ENCODE data around the gene STRN.
"Not testable (repeated sequence)": the region's sequence is repeated elsewhere in the genome, so short reads cannot be mapped to it uniquely, and the experiment has no call there.

STRN gene

DNA sequence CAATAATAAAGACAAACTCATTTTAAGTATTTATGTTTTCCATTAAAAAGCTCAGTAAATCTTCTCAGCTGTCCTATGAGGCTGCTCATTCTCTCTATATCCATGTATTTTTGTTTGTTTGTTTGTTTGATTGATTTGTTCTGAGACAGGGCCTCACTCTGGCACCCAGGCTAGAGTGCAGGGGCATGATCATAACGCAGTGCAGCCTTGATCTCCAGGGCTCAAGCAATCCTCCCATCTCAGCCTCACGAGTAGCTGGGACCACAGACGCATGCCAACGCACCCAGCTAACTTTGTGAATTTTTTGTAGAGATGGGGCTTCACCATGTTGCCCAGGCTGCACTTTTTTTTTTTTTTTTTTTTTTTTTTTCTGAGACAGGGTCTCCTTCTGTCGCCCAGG, 5.6 kb downstream of the STRN start:
- FAIRE-seq, result no peak

DNA sequence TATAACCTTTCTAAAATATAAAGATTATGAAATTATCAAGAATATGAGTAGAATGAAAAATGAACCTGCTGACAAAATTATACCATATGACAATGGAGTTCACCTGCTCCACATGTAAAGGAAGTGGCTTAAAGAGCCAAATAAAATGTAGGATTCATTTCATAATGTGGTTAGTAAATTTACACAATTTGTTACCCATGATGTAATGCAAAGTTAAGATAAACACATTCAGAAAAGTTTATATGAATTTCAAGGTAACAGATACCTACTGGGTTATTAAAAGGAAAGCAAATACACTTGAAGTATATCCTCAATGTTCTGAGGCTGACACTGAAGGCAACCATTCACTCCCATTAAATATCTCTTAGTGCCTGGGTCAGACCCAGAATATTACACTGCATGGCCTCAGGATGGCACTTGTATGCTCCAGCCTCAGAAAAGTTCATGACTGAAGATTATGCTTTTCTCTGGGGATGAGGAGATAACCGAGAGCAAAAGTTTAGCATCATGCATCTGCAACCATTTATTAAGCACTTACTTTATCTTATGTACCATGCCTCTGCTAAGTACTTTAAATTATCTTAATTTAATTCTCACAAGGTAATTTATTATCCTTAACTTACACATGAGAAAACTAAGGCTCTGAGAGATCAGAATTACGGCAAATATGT, 6.2 kb downstream of the STRN start:
- peak; percentile 13 for FAIRE-seq

GRCh38 chr2:36954977-36955607, 11.2 kb downstream of the STRN start:
- no peak for FAIRE-seq

DNA sequence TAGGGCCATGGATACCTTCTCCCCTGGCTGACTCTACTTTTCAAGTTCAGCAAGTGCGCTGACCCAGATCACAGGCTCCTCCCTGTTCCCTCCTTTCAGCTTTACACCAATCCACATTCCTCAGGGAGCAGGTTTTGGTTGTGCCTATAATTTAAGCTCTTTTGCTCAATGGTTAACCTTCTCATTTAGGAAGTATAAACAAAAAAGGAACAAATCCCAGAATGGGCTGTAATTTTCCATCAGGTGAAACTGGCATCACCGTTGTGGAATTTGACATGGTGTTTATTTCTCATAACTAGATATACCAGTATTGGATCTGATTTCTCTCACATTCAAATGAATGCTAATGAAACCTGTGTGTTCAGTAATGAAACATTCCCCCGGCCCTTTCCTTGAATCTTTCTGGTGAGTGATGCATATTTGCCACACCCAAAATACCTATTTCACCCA, 13.6 kb downstream of the STRN start:
- no peak for FAIRE-seq

GRCh38 chr2:36951574-36951973, 14.8 kb downstream of the STRN start:
- FAIRE-seq, result no peak

- no peak for FAIRE-seq
Measured at GRCh38 chr2:36951027-36951518, 15.3 kb downstream of the STRN start.

GRCh38 chr2:36949845-36950244, 16.5 kb downstream of the STRN start:
- FAIRE-seq, result peak; percentile 55

DNA sequence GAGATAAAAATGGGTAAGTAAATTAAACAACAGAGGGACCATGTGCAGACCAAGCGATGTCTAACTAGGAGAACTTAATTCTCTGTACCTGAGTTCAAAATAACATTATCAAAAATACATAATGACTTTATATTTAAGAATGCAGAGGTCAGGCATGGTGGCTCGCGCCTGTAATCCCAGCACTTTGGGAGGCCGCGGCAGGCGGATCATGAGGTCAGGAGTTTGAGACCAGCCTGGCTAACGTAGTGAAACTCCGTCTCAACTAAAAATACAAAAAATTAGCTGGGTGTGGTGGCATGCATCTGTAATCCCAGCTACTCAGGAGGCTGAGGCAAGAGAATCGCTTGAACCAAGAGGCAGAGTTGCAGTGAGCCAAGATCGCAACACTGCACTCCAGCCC, 21.1 kb downstream of the STRN start:
- not testable (repeated sequence) for FAIRE-seq

- no peak for FAIRE-seq
Measured at GRCh38 chr2:36941867-36942266, 24.5 kb downstream of the STRN start.

- not testable (repeated sequence) for FAIRE-seq
Measured at GRCh38 chr2:36936526-36936925, 29.8 kb downstream of the STRN start.

- not testable (repeated sequence) for FAIRE-seq
Measured at GRCh38 chr2:36931688-36932087, 34.6 kb downstream of the STRN start.

- FAIRE-seq, result not testable (repeated sequence)
Measured at GRCh38 chr2:36930787-36931410, 35.4 kb downstream of the STRN start.

DNA sequence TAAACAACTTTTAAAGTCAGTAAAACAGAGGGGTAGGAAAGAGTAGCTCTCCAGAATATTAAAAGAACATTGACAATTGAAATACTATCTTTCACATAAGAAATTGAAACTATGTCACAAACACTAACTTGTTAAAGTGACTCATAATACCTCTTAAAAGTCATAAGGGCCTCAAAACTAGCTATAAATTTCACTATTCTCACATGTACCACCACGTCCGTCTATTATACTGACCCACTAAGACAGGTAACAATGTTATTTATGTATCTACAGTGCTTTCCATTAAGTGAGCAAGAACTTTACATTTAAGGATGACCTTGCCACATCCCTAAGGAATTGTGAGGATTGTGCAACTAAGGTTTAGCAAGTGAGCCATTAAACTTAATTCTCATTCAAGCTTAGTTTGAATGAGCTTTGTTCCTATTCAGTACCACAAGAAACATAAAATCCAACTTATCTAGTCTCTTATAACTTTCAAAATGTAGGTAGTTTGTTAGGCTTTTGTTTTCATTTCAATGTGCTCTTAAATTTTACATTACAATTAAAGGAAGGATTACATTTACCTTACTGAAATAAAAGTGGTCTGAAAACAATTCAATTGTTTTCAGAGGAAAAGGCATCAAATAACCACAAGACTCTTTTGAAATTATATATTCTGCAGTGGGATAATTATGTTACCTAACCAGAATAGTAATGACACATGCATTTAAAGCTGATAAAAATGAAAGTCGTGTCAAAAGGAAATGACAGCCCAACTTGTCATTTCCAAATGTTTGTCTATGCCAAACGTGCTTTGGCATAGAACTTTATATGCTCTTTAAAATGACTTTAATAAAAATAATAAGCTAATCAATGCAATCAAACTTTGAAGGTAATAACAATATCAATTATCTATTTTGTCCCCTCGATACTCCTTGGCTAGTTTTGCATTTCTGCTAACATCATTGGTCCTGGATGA, 39.9 kb downstream of the STRN start:
- not testable (repeated sequence) for FAIRE-seq

DNA sequence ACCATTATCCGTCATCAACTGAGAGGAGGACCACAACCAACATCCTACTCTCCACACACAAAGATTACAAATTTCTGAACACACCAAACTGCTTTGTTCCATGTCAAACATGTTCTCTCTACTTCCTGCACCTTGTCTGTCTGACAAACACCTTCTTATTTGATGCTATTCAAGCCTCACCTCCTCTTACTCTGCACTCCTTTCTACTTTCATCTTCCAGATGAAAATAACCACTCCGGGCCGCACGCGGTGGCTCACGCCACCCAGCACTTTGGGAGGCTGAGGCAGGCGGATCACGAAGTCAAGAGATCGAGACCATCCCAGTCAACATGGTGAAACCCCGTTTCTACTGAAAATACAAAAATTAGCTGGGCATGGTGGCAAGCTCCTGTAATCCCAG, 43.7 kb downstream of the STRN start:
- not testable (repeated sequence) for FAIRE-seq

DNA sequence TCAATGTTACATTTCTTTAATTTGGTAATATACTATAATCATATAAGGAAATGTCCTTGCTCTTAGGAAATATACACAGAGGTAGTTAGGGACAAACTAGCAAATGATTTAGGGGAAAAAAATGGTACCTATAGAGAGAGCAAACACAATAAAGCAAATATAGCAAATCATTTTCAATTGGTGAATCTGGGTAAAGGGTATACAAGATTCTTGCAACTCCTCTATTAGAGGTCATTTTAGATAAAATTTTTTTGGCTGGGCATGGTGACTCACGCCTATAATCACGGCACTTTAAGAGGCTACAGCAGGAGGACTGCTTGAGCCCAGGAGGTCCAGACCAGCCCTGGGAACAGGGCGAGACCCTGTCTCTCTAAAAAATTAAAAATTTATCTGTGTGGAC, 44.4 kb downstream of the STRN start:
- FAIRE-seq, result no peak

DNA sequence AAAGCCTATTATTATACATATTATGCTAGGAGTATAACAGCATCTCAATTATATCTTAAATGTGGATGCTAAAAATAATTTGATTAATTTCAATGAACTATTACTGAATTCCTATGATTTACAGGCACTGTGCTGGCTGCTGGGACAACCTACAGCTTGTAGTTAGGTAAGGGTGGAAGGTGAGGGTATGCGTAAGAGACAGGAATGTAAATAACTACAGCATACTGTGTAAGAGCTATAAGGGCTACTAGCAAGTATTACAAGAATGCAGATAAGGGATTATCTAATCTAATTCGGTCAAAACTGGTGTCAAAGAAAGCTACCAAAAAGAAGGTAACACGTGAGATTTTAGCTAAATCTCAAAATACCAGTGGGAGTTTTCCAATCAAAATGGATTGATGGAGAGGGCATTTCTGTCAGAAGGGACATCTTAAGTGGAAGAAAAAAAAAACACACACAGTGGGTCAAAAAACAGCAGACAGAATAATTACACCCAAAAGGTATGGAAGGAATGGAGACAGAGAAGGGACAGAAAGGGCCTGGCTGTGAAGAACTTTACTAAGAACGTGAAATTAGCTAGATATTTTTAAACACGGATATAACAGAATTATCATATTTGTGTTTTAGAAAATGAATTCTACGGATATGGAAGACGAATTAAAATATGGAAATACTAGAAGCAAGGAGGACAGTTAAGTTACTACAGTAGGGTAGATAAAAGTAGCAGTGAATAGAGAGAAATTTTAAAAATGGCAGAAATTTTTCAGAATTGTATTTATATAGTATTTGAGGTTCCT, 47.1 kb downstream of the STRN start:
- FAIRE-seq, result no peak

DNA sequence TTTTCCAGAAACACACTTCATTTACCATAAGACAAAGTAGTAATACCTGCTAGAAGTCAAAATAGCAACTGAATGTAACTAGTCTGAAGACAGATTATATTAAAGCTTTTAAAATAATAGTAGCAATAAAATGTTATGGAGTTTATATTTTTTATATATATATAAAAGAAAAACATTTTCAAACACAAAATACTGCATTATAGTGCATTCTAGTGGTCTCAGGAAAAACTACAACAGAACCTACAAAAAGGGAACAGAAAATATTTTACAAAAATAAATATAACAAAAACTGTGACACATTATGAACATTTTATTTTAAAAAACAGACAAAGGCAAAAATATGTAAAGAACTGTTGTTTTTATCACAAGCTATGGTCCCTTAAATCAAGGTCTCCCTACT, 48.0 kb downstream of the STRN start:
- FAIRE-seq, result peak; percentile 74

DNA sequence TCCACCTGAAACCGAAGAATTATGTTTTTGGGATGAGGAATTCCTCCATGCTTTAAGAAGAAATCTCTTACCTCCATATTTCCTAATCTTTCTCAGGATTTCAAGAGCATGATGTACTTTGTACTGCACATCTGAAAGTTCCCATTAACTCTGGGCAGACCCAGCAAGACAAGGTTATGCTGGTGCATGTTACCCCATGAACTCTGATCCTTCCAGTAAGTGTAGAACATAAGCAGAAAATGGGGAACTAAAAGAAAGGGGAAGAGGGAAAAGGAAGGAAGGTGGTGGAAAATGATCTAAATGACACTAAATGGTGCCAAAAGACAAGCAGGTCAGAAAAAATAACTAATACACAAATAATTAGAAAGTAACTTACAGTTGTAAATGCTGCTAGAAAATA, 50.7 kb downstream of the STRN start:
- peak; percentile 27 for FAIRE-seq

DNA sequence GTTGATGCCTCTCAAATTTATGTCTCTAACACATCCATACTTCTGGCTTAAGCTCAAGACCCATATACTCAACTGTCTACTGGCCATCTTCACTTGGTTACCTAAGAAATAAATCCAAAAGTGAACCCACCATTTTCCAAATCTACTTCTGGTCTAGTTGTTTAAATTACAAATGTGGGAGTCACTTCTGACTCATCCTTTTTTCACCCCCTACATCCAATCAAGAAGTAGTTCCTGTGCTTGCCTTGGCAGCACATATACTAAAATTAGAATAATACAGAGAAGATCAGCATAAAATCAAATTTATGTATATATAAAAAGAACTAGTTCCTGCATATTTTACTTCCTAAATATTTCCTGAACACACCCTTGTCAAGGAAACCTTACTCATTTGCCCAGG, 53.6 kb downstream of the STRN start:
- no peak for FAIRE-seq

DNA sequence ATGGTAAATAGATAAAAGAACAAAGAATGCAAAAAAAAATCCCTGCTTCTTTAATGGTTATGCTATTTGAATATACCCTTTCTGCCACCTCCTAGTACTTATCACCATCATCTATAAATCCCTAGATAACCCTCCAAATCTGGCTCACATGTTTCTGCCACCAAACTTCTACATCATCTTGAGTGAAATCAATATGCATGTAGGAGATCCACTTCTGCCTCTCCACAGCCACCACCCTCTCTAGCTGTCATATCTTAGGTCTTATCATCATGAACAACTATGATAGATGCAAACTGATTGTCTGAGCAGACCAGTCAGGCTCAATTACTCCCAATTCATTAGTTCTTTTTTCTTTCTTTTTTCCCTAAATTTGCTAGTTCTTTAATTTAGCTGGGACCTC, 55.3 kb downstream of the STRN start:
- FAIRE-seq, result no peak

GRCh38 chr2:36906277-36906676, 60.1 kb downstream of the STRN start:
- FAIRE-seq, result no peak

GRCh38 chr2:36904636-36905035, 61.7 kb downstream of the STRN start:
- FAIRE-seq, result no peak
